Mammary epithelial cell (primary cell): ENCODE results near the gene CEP120.

Experiments used
- CTCF ChIP-seq, 2 donors: IDR thresholded peaks in 1 of 2; conservative IDR thresholded peaks in 1 of 2; 2 replicates each; pipeline ENCODE4 v1.5.1; 2011 to 2012; ENCODE audit warnings: inconsistent platforms in 2 of 2, low read length in 2 of 2, mild to moderate bottlenecking in 2 of 2, control low read depth in 1 of 2, low read depth in 1 of 2; ENCODE audit not compliant: insufficient read depth in 1 of 2; ENCODE audit errors: extremely low read depth in 1 of 2
- EZH2 ChIP-seq: IDR thresholded peaks from 2 replicates; pipeline ENCODE4 v1.6.1; 2012; ENCODE audit warnings: low read length, inconsistent platforms, borderline replicate concordance

- no peak for TF ChIP-seq CTCF (conservative IDR thresholded peaks at IDR 0.05 in 1 of 2, IDR thresholded peaks at IDR 0.05 in 1 of 2; ENCODE audit: extremely low read depth in 1 of 2, insufficient read depth in 1 of 2, low read depth in 1 of 2, low read length in 2 of 2)
- no peak for TF ChIP-seq EZH2
These were observed 1.4 kb downstream of the CEP120 start for GRCh38 chr5:123421773-123422172.
